WTC11 (cell line): Measurements from ENCODE around the gene GGTLC1. TPM values are rescaled to one million over a fixed set of nuclear protein-coding genes. Genes with fewer than 3 reads are reported as not detected.

ENCODE experiments used
- total RNA-seq: library from RNA; stranded (reverse); gene quantifications from 3 replicates; pipeline ENCODE4 v1.2.3, GENCODE V29; 2021

The GGTLC1 gene
- total RNA-seq, 1 experiment from 2014 or later = not detected

Other genes with a start within 250 kb of the GGTLC1 start
- gene CST1, start 237.8 kb downstream of the GGTLC1 start, total RNA-seq = 4.5 to 6.2 TPM (median 5.8 TPM) in 3 replicates
- gene CST2, start 162.1 kb downstream of the GGTLC1 start, total RNA-seq = not detected in 3 replicates
- gene CST5, start 109.0 kb downstream of the GGTLC1 start, total RNA-seq = not detected in 3 replicates